Endodermal cell (in vitro differentiated cells): ENCODE measurements around the gene SLC5A9. TPM values are rescaled to one million over a fixed set of nuclear protein-coding genes. Genes with fewer than 3 reads are reported as not detected.
"Not testable (repeated sequence)": the region's sequence is repeated elsewhere in the genome, so short reads cannot be mapped to it uniquely, and the experiment has no call there.

ENCODE experiments used
- DNase-seq: peaks from one replicate; pipeline ENCODE4 v3.0.0-alpha.2; 2017
- H3K27ac ChIP-seq: 2 replicates; pipeline ENCODE4 v1.5.1; 2013; ENCODE audit warnings: mild to moderate bottlenecking, low read depth, low read length, moderate library complexity
- H3K27me3 ChIP-seq: 2 replicates; pipeline ENCODE4 v1.6.1; 2013; ENCODE audit warnings: mild to moderate bottlenecking, low read length, moderate library complexity; ENCODE audit not compliant: insufficient read depth, control insufficient read depth, poor library complexity, severe bottlenecking
- H3K36me3 ChIP-seq: 2 replicates; pipeline ENCODE4 v1.7.0; 2013; ENCODE audit warnings: mild to moderate bottlenecking, low read length, moderate library complexity; ENCODE audit not compliant: control insufficient read depth, insufficient read depth
- H3K4me1 ChIP-seq: one replicate; pipeline ENCODE4 v1.7.0; 2013; ENCODE audit warnings: low read length; ENCODE audit not compliant: control insufficient read depth, insufficient read depth
- H3K4me3 ChIP-seq: 2 replicates; pipeline ENCODE4 v1.5.1; 2013; ENCODE audit warnings: mild to moderate bottlenecking, low read length, moderate library complexity
- H3K9ac ChIP-seq: 2 replicates; pipeline ENCODE4 v1.6.1; 2013; ENCODE audit warnings: mild to moderate bottlenecking, low read length, moderate library complexity; ENCODE audit not compliant: poor library complexity, severe bottlenecking; ENCODE audit errors: extremely low read depth
- H3K9me3 ChIP-seq: 2 replicates; pipeline ENCODE4 v1.6.1; 2013; ENCODE audit warnings: mild to moderate bottlenecking, low read length, moderate library complexity; ENCODE audit not compliant: control insufficient read depth
- H3K27ac Mint-ChIP-seq: 2 replicates; pipeline ENCODE4 v1.8.0; 2020; ENCODE audit warnings: mixed read lengths
- H3K27me3 Mint-ChIP-seq: 2 replicates; pipeline ENCODE4 v1.8.0; 2021; ENCODE audit warnings: mild to moderate bottlenecking, mixed read lengths; ENCODE audit not compliant: insufficient read depth
- H3K36me3 Mint-ChIP-seq: 2 replicates; pipeline ENCODE4 v1.8.0; 2020; ENCODE audit warnings: low read depth, mixed read lengths
- H3K4me1 Mint-ChIP-seq: 2 replicates; pipeline ENCODE4 v1.8.0; 2020; ENCODE audit warnings: mixed read lengths
- H3K4me3 Mint-ChIP-seq: 2 replicates; pipeline ENCODE4 v1.8.0; 2020; ENCODE audit warnings: mild to moderate bottlenecking, moderate library complexity, mixed read lengths
- H3K9me3 Mint-ChIP-seq: 2 replicates; pipeline ENCODE4 v1.8.0; 2020; ENCODE audit warnings: mild to moderate bottlenecking, mixed read lengths
- CTCF ChIP-seq: fragments of 200-600 bp; sonication (generic); conservative IDR thresholded peaks from 2 replicates; pipeline ENCODE4 v1.5.0; 2021; ENCODE audit warnings: antibody characterized with exemption, mild to moderate bottlenecking
- WGBS, 2 experiments: methylation state at CpG; one replicate each; pipeline versions ENCODE4 v1.1.5 to v1.1.7; 2013; ENCODE audit warnings: missing lambda C conversion rate in 2 of 2, mixed read lengths in 1 of 2; ENCODE audit not compliant: insufficient coverage in 1 of 2, insufficient read length in 1 of 2; 5-methylcytosine and 5-hydroxymethylcytosine counted together
- total RNA-seq, 2 donors: library from RNA; stranded (reverse); fragmentation: NEBNext Ultra II Directional in 1 of 2; extraction: Animal tissue kit (Norgen Biotek cat#: 25700) in 1 of 2; gene quantifications; 2 replicates in 1 of 2; 3 replicates in 1 of 2; pipeline ENCODE4 v1.2.1, GENCODE V29; 2021

Gene SLC5A9
- total RNA-seq, 2 donors from 2014 or later = 52.4 to 114 TPM

DNA sequence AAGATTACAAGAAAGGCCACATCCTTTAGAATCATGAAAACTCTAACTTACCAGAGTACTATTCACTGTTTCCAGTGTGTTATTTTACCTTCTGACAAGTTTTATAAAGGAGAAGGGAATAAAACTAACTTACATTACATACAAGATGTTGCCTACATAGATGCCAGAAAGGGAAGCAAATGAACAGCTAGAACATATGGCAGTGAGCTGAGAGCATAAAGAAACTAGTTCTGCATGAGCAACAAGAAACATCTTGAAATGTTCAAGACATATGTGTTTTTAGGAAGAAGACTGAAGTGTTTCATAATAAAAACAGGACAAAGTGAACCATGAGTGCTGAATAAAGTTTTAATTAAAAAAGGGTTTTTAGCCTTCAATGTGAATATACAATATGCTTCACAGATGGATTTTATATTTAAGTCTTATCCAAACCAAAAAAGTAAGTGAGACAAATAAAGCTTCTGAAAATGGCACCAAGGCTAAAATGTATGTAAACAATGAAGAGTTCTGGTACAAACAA, 39.4 kb downstream of the SLC5A9 start:
- no peaks in the 10 kb centered on the region for H3K36me3 ChIP-seq
- Mint-ChIP-seq H3K9me3 (no peaks in the 10 kb centered on the region), H3K4me3 (no peak overlapping the region)

GRCh38 chr1:48263041-48263440, 40.5 kb downstream of the SLC5A9 start:
- 94% methylated on average over 1 of the region's 1 CpG; no CpG with 5 or more reads in 1 of the 2 experiments for WGBS, 2 experiments
- no peak for DNase-seq
- Mint-ChIP-seq H3K27ac (no peak overlapping the region), H3K36me3 (peaks cover 6% of the 10 kb centered on the region), H3K27me3 (no peaks in the 10 kb centered on the region), H3K9me3 (peaks cover 6% of the 10 kb centered on the region), H3K4me1 (no peaks in the 10 kb centered on the region), H3K4me3 (no peak overlapping the region)
- Histone ChIP-seq H3K9me3 (peaks cover 4% of the 10 kb centered on the region), H3K9ac (no peak overlapping the region), H3K27ac (no peak overlapping the region), H3K4me1 (no peaks in the 10 kb centered on the region), H3K27me3 (no peaks in the 10 kb centered on the region), H3K4me3 (no peak overlapping the region), H3K36me3 (no peaks in the 10 kb centered on the region)
- TF ChIP-seq CTCF = no peak

More for the DNA sequence above, 39.4 kb downstream of the SLC5A9 start:
- Histone ChIP-seq H3K4me3 (no peak overlapping the region), H3K9ac (no peak overlapping the region), H3K4me1 (no peaks in the 10 kb centered on the region), H3K27me3 (no peaks in the 10 kb centered on the region), H3K9me3 (peaks cover 4% of the 10 kb centered on the region), H3K27ac (no peak overlapping the region)
- H3K27ac Mint-ChIP-seq = no peak overlapping the region
- no peaks in the 10 kb centered on the region for H3K27me3 Mint-ChIP-seq
- DNase-seq = no peak
- H3K4me1 Mint-ChIP-seq = no peaks in the 10 kb centered on the region
- H3K36me3 Mint-ChIP-seq = peaks cover under 1% of the 10 kb centered on the region
- TF ChIP-seq CTCF = no peak

DNA sequence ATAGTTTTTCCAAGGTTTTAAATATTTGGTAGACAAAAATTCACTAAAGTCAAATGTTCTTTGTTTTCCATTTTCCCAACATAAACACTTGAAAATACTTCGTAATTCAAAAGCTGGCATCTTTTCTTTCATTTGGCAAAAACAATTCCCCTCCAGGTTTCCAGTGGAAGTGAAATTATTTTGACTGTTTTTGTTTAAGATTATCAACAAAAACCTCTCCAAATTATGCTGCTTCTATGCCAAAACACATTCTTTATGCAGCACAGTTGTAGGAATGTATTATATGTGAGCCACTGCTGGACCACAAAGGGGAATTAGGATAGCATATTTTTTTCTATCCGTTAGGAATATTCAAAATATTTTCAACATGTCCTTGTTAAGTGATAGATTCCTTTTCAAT, 44.1 kb downstream of the SLC5A9 start:
- no peaks in the 10 kb centered on the region for H3K4me1 Mint-ChIP-seq
- H3K9me3 ChIP-seq = peaks cover 4% of the 10 kb centered on the region
- WGBS, 2 experiments = 100% methylated on average over 1 of the region's 2 CpGs; no CpG with 5 or more reads in 1 of the 2 experiments
- H3K36me3 Mint-ChIP-seq = peaks cover 6% of the 10 kb centered on the region
- H3K27me3 Mint-ChIP-seq = no peaks in the 10 kb centered on the region
- no peak overlapping the region for H3K4me3 Mint-ChIP-seq
- peaks cover 6% of the 10 kb centered on the region for H3K9me3 Mint-ChIP-seq
- H3K27ac Mint-ChIP-seq = no peak overlapping the region
- no peak overlapping the region for H3K27ac ChIP-seq
- H3K9ac ChIP-seq = no peak overlapping the region
- no peak for DNase-seq
- H3K4me1 ChIP-seq = no peaks in the 10 kb centered on the region
- TF ChIP-seq CTCF = no peak
- no peaks in the 10 kb centered on the region for H3K36me3 ChIP-seq
- H3K27me3 ChIP-seq = no peaks in the 10 kb centered on the region
- H3K4me3 ChIP-seq = no peak overlapping the region

DNA sequence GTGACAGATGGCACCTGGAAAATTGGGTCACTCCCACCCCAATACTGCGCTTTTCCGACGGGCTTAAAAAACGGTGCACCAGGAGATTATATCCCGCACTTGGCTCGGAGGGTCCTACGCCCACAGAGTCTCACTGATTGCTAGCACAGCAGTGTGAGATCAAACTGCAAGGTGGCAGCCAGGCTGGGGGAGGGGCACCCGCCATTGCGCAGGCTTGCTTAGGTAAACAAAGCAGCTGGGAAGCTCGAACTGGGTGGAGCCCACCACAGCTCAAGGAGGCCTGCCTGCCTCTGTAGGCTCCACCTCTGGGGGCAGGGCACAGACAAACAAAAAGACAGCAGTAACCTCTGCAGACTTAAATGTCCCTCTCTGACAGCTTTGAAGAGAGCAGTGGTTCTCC, 54.9 kb downstream of the SLC5A9 start:
- H3K4me3 ChIP-seq, H3K27me3 ChIP-seq, H3K36me3 Mint-ChIP-seq, H3K4me1 Mint-ChIP-seq, H3K9ac ChIP-seq, H3K27me3 Mint-ChIP-seq, H3K36me3 ChIP-seq, DNase-seq, H3K27ac Mint-ChIP-seq, H3K27ac ChIP-seq, H3K4me1 ChIP-seq, H3K4me3 Mint-ChIP-seq: not testable (repeated sequence)
- peaks cover 72% of the 10 kb centered on the region for H3K9me3 Mint-ChIP-seq
- H3K9me3 ChIP-seq = peaks cover 13% of the 10 kb centered on the region
- 93 to 95% methylated on average over 3 to 10 of the region's 10 CpGs for WGBS, 2 experiments

DNA sequence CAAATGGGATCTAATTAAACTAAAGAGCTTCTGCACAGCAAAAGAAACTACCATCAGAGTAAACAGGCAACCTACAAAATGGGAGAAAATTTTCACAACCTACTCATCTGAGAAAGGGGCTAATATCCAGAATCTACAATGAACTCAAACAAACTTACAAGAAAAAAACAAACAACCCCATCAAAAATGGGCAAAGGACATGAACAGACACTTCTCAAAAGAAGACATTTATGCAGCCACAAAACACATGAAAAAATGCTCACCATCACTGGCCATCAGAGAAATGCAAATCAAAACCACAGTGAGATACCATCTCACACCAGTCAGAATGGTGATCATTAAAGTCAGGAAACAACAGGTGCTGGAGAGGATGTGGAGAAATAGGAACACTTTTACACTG, 59.8 kb downstream of the SLC5A9 start:
- not testable (repeated sequence) for H3K9me3 ChIP-seq, H3K4me3 ChIP-seq, H3K27ac ChIP-seq, H3K9ac ChIP-seq, H3K27me3 ChIP-seq, DNase-seq, H3K27ac Mint-ChIP-seq, H3K4me3 Mint-ChIP-seq, H3K4me1 Mint-ChIP-seq, H3K36me3 Mint-ChIP-seq, H3K36me3 ChIP-seq, H3K27me3 Mint-ChIP-seq, H3K4me1 ChIP-seq
- H3K9me3 Mint-ChIP-seq = peaks cover 54% of the 10 kb centered on the region
